GM12865 (cell line): ENCODE measurements around the gene PLXNA1.

Experiments
- DNase-seq: peaks from one replicate; pipeline ENCODE4 v3.0.0; 2010; ENCODE audit warnings: low read depth
- H3K4me3 ChIP-seq: 2 replicates; pipeline ENCODE4 v1.5.1; 2011; ENCODE audit warnings: mild to moderate bottlenecking, low read depth, low read length, control low read depth
- CTCF ChIP-seq: IDR thresholded peaks from 2 replicates; pipeline ENCODE4 v1.5.1; 2011; ENCODE audit warnings: low read length, control low read depth, low read depth, inconsistent platforms; ENCODE audit not compliant: insufficient read depth; ENCODE audit errors: missing control alignments

Gene PLXNA1

GRCh38 chr3:127030508-127031412 lies 47.8 kb downstream of the PLXNA1 start:
- no peak for DNase-seq
- no peak overlapping the region for H3K4me3 ChIP-seq
- TF ChIP-seq CTCF = no peak

GRCh38 chr3:127031413-127031810 lies 48.5 kb downstream of the PLXNA1 start:
- no peak for TF ChIP-seq CTCF
- DNase-seq = no peak
- H3K4me3 ChIP-seq = no peak overlapping the region

GRCh38 chr3:127031845-127032244 lies 48.9 kb downstream of the PLXNA1 start:
- no peak for DNase-seq
- no peak overlapping the region for H3K4me3 ChIP-seq
- TF ChIP-seq CTCF = no peak

DNA sequence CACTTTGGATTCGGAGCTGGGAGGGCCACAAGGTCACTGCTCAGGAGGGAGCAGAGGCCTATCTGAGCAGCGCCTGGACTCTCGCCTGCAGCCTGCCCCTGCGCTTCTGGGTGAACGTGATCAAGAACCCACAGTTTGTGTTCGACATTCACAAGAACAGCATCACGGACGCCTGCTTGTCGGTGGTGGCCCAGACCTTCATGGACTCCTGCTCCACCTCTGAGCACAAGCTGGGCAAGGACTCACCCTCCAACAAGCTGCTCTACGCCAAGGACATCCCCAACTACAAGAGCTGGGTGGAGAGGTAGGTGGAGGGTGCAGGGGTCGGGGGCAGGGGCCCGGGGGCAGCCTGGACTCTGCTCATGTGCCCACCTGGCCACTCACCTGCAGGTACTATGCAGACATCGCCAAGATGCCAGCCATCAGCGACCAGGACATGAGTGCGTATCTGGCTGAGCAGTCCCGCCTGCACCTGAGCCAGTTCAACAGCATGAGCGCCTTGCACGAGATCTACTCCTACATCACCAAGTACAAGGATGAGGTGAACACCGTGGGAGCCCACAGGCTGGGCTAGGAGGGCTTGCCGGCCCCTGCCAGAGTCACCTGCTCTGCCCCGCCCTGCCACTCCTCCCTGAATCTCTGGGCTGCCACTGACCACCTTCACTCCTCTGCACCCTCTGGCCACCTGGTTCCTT lies 49.5 kb downstream of the PLXNA1 start:
- no peak for DNase-seq
- no peak for TF ChIP-seq CTCF
- no peak overlapping the region for H3K4me3 ChIP-seq
